ENCODE measurements around the gene SEMA3C. TPM values are rescaled to one million over a fixed set of nuclear protein-coding genes. Genes with fewer than 3 reads are reported as not detected.

Gene SEMA3C
- polyA plus RNA-seq, 1 experiment: 64.1 TPM

- ChIA-PET POLR2A (interaction anchor here (0.6 kb wide), 1 partner anchor 103 kb away, joined by 3 read pairs; no protein-coding TSS in a partner anchor), CTCF (interaction anchor here (0.7 to 1.4 kb wide), 3 partner anchors 58 to 138 kb away, joined by 3 to 4 read pairs (median 4); partner anchors contain the start of gene SEMA3C)
- no peak for DNase-seq (ENCODE audit: low read depth)
- Histone ChIP-seq H3K4me3 (ENCODE audit: low read depth, low read length) (no peak overlapping the region), H3K36me3 (ENCODE audit: control insufficient read depth, insufficient read depth, low read length) (no peaks in the 10 kb centered on the region), H3K27me3 (ENCODE audit: control insufficient read depth, insufficient read depth, low read length) (no peaks in the 10 kb centered on the region)
- no peak for TF ChIP-seq CTCF (IDR thresholded peaks at IDR 0.05; ENCODE audit: insufficient read depth, low read depth, low read length)
Observed at GRCh38 chr7:80781146-80781545, 137.7 kb downstream of the SEMA3C start.

GRCh38 chr7:80779456-80779855, 139.4 kb downstream of the SEMA3C start:
- H3K36me3 ChIP-seq (ENCODE audit: control insufficient read depth, insufficient read depth, low read length): no peaks in the 10 kb centered on the region
- no peak for TF ChIP-seq CTCF (IDR thresholded peaks at IDR 0.05; ENCODE audit: insufficient read depth, low read depth, low read length)
- no peak for DNase-seq (ENCODE audit: low read depth)
- ChIA-PET POLR2A (no interaction called here), CTCF (no interaction called here)
- H3K27me3 ChIP-seq (ENCODE audit: control insufficient read depth, insufficient read depth, low read length): no peaks in the 10 kb centered on the region
- H3K4me3 ChIP-seq (ENCODE audit: low read depth, low read length): no peak overlapping the region

GRCh38 chr7:80775897-80776296, 143.0 kb downstream of the SEMA3C start:
- CTCF ChIA-PET: no interaction called here
- H3K36me3 ChIP-seq (ENCODE audit: control insufficient read depth, insufficient read depth, low read length): no peaks in the 10 kb centered on the region
- H3K27me3 ChIP-seq (ENCODE audit: control insufficient read depth, insufficient read depth, low read length): no peaks in the 10 kb centered on the region

DNA sequence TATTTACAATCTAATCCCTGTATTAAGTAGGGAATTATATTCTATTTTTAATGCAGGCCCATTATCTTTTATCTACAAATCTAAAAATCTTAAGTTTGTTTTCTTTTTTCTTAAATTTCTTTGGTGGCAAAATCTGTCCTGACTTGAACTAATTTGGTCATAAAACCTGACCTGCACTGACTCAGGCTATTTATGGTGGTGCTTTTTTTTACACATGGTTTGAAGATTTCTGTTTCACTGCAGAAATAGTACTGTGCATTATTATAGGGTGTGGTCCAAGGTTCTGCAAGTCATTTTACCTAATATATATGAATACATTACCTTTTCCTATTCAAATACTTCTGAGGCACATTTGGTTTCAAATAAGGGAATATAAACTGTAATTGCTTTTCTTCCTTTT, 143.4 kb downstream of the SEMA3C start:
- no peak for DNase-seq (ENCODE audit: low read depth)
- Histone ChIP-seq H3K4me3 (ENCODE audit: low read depth, low read length) (no peak overlapping the region), H3K36me3 (ENCODE audit: control insufficient read depth, insufficient read depth, low read length) (no peaks in the 10 kb centered on the region), H3K27me3 (ENCODE audit: control insufficient read depth, insufficient read depth, low read length) (no peaks in the 10 kb centered on the region)
- ChIA-PET POLR2A (no interaction called here), CTCF (no interaction called here)
- TF ChIP-seq CTCF (IDR thresholded peaks at IDR 0.05; ENCODE audit: insufficient read depth, low read depth, low read length): no peak

More at GRCh38 chr7:80775897-80776296, 143.0 kb downstream of the SEMA3C start:
- POLR2A ChIA-PET: no interaction called here
- TF ChIP-seq CTCF (IDR thresholded peaks at IDR 0.05; ENCODE audit: insufficient read depth, low read depth, low read length): no peak
- DNase-seq (ENCODE audit: low read depth): no peak
- no peak overlapping the region for H3K4me3 ChIP-seq (ENCODE audit: low read depth, low read length)

GRCh38 chr7:80774843-80775242, 144.0 kb downstream of the SEMA3C start:
- ChIA-PET CTCF (no interaction called here), POLR2A (no interaction called here)
- no peak for TF ChIP-seq CTCF (IDR thresholded peaks at IDR 0.05; ENCODE audit: insufficient read depth, low read depth, low read length)
- Histone ChIP-seq H3K36me3 (ENCODE audit: control insufficient read depth, insufficient read depth, low read length) (no peaks in the 10 kb centered on the region), H3K27me3 (ENCODE audit: control insufficient read depth, insufficient read depth, low read length) (no peaks in the 10 kb centered on the region), H3K4me3 (ENCODE audit: low read depth, low read length) (no peak overlapping the region)
- no peak for DNase-seq (ENCODE audit: low read depth)

Measured in BJ (cell line).